Germinal center (tissue), 1 donor: Measurements from ENCODE around the gene ADK.
"Not testable (repeated sequence)": the region's sequence is repeated elsewhere in the genome, so short reads cannot be mapped to it uniquely, and the experiment has no call there.

Source experiments
- DNase-seq: peaks from one replicate; pipeline ENCODE4 v3.0.0; 2012; ENCODE audit warnings: mixed read lengths, low spot score

Gene ADK

DNA sequence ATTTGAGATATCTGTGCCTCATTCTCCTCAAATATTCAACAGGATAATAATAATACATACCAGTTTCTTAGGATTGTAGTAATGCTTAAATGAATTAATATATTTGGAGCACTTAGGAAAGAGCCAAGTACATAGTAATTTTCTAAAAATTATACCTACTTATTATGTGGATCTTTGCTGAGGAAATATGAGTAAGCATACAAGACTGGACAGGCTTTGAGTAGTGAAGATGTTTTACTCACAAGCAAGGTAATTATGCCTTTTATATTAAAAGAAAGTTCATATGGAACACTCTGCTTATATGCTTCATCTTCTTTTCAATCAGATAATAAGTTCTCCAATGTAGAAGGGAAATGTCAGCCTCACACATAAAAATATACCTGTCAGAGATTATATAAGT is 337.9 kb downstream of the ADK start:
- DNase-seq = no peak

DNA sequence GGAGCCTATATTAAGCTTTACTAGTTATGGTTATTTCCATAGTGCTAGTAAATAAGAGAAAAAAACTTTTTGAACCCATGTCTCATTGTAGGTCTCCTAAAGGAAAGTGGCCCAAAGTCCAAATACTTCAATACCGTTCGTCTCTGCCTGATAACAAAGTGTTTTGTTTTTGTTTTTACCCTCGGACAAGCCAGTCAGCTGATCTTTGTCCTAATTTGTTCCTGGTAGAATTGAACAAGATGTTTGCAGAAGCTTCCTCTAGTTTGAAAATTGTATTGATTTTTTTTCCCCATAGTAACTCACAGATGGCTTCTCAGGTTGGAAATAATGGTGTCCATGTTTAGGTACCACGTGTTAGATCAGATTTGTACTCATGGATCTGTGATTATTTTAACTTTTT is 339.5 kb downstream of the ADK start:
- no peak for DNase-seq

DNA sequence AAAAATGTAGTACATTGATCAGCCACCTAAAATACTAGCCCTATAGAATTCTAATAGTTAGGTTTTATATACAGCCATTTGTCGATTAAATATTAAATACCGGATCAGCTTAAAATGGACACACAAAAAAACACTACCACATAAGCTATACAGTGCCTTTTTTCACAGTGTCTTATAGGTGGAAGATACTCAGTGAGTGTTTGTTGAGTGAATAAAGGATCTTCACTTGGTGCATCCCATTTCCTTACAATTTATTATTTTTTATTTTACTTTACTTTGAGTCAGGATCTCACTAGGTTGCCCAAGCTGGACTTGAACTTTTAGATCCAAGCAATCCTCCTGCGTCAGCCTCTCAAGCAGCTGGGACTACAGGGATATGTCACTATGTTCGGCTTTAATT is 340.0 kb downstream of the ADK start:
- no peak for DNase-seq

DNA sequence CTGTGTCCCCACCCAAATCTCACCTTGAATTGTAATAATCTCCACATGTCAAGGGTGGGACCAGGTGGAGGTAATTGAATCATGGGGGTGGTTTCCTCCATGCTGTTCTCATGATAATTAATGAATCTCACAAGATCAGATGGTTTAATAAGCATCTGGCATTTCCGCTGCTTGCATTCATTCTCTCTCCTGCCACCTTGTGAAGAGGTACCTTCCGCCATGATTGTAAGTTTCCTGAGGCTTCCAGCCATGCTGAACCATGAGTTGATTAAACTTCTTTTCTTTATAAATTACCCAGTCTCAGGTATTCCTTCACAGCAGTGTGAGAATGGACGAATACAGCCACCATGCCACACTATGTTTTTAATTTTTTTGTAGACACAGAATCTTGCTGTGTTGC is 345.3 kb downstream of the ADK start:
- DNase-seq = not testable (repeated sequence)

DNA sequence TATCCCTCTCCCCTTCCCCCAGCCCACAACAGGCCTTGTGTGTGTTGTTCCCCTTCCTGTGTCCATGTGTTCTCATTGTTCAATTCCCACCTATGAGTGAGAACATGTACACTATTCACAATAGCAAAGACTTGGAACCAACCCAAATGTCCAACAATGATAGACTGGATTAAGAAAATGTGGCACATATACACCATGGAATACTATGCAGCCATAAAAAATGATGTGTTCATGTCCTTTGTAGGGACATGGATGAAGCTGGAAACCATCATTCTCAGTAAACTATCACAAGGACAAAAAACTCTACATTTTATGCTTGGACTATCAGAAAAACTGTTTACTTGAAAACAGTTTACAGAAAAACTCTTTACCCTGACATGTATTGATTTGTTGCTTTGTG is 347.6 kb downstream of the ADK start:
- not testable (repeated sequence) for DNase-seq

DNA sequence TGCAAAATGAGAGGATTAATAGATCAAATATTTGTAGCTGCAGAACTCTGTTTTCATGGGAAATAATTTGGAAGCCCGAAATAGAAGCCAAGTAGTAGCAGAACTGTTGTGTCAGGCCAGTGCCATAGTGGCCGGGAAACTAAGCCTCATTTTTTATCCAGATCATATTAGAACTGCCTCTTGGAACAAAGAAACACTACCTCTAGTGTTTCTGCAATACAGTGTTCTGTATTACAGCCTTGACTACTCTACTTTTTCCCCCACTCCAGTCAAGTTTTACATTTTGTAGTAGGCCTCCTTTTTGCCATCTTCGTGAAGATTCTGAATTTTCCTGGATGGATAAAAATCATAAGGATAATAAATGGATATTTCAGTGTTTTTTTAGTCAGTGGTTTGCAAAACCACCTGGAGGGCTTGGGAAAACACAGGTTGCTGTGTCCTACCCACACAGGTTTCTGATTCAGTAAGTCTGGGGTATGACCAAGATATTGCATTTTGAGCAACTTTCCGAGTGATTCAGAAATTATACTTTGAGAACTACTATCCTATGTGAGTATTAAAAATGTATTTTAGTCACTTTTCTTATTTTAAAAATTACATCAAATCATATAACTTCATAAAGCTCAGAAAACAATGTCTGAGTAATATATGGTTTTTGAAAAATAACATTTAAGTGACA is 349.1 kb downstream of the ADK start:
- DNase-seq = no peak

DNA sequence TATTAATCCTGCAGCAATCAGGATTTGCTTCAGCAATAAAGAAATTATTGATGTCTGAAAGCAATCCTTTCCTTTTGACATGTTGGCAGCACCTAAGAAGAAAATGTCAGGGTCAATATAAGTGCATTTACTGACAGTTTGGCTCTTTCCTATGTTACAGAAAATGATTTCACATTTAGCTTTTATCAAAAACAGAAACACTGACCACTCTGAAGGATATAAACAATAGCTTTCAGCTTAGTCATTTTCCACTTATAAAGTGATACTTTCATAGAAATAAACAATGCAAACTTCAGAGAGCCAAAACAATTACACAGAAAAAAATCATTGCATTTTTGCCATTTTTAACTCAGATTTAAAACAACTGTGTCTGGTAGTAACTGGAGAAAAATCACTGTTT is 349.8 kb downstream of the ADK start:
- no peak for DNase-seq

DNA sequence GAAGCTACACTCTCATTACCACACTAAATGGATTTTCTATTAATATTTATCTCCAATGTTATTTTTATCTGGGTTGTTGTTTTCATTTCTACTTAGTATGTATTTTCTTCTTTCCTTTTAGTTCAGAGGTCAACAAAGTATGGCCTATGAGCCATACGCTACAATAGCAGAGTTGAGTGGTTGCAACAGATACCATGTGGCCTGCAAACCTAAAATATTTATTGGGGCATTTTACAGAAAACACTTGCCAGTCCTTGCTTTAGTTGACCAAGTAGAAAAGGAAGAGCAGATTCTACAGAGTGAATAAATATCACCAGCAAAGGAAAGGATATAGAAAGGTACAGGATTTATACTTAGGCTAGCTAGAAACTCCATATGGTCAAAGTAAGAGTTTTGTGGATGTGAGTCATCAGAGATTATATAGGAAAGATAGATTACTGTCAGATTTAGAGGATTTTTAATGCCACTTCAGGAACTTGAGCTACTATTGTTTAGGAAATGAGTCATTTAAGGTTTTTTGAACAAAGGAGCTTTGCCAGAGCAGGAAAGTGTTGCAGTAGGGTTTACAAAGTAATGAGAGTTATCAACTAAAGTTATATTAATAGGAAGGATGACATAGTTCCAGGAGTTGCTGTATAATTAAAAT is 352.1 kb downstream of the ADK start:
- no peak for DNase-seq

DNA sequence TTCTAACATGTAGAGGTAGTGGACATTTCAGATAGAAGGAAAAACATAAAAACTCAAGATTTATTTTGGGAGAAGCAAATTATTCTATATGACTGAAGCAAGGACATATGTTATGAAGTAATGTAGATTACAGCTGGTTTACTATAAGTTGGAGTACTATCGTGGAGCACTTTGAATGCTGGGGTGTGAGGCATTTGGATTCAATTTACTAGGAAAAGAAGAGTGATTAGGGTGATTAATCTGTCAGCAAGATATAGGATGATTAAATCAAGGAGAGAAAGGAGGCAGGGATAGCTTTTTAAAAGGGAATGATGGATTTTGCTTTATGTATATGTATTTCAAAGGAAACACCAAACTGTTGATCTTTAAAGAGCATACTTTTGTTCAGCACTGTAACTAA is 356.9 kb downstream of the ADK start:
- DNase-seq = no peak

DNA sequence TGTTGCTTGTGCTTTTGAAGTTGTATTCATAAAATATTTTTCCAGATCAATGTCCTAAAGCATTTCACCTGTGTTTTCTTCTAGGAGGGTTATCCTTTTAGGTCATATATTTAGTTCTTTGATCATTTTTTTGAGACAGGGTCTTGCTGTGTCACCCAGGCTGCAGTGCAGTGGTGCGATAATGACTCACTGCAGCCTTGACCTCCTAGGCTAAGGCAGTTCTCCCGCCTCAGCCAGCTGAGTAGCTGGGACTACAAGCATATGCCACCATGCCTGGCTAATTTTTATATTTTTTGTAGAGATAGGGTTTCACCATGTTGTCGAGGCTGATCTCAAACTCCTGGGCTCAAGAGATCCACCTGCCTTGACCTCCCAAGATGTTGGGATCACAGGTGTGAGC is 359.6 kb downstream of the ADK start:
- no peak for DNase-seq

DNA sequence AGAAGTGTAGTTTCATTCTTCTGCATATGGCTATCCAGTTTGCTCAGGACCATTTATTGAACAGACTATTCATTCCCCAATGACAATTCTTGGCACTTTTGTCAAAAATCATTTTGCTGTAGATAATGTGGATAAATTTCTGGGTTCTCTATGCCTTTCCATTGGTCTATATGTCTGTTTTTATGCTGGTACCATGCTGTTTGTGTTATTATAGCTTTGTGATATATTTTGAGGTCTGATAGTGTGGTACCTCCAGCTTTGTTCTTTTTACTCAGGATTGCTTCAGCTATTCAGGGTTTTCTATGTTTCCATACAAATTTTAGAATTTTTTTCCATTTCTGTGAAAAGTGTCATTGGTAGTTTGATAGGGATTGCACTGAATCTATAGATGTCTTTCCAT is 360.0 kb downstream of the ADK start:
- DNase-seq = no peak

DNA sequence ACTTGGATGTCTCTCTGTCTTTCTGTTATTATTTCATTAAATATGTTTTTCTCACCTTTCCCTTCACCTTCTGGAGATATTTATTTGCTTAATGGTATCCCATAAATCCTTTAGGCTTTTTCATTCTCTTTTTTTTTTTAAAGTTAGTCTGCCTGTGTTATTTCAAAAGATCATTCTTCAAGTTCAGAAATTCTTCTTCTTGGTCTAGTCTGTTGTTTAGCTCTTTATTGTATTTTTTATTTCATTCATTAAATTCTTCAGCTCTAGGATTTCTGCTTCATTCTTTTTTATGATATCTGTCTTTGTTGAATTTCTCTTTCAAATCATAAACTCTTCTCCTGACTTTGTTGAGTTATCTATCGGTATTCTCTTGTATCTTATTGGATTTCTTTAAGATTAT is 363.3 kb downstream of the ADK start:
- no peak for DNase-seq

DNA sequence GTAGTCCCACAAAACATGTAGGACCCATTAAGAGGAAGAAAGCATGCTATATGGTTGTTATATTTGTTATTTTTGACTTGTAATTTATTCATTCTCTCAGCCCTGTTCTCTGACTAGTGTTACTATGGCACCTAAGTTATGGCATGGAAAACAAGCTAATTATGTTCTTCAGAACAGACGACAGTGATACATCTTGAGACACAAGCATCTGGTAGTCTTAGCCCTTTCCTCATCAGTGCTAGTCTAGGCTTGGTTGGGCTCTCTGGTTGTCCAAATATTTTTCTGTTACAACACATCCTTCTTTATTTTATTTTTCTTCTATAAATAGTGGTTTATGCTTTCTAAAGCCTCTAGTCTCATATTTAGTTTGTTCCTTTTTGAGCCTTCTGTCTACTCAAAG is 367.0 kb downstream of the ADK start:
- DNase-seq = no peak

DNA sequence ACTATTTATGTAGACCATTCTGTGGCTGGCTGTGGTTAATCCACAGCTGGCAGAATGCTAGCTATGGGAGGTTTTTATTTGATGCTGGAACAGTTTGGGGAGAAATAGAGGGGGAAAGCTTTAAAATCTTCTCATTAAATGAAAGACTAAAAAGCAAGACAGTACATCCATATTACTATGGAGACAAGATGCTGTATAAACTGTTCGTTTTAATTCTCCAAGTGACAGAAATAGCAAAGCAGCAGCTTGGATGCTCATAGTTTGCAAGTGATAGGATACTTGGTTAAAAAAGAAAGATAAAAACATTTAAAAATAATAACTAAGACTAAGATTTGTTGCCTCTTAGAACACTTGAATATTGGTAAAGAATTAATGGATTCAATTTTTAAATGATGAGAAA is 370.5 kb downstream of the ADK start:
- DNase-seq = no peak

DNA sequence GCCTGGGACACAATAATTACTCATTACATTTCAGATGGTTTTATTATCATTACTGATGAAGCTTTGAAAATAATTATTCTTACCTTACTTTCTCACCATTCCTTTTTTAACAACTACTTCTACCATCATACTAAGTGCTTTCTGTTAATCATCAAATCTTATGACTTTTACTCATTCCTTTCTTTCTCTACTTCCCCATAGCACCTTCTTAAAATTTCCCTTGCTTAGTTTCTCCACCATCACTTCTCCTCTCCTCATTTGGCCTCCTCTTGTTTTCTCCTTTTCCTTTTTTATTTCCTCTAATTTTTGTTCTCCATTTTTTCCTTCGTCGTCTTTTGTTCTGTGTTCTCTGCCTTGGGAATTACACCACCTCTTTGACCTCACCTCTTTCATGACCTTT is 372.2 kb downstream of the ADK start:
- no peak for DNase-seq

DNA sequence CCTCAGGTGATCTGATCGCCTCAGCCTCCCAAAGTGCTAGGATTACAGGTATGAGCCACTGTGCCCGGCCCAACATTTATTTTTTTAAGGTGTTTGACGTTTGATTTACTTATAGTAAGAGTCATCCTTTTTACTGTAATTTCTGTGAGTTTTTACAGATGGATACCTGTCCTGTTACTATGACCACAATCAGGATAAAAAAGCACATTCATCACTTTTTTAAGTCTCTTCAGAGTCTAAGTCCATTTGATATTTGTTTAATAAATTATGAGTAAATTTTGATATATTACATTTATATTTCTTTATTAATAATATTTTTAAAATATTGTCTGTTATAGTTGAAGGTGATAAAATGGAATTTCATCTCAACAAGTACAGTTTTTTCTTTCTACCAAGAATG is 374.9 kb downstream of the ADK start:
- DNase-seq = no peak

DNA sequence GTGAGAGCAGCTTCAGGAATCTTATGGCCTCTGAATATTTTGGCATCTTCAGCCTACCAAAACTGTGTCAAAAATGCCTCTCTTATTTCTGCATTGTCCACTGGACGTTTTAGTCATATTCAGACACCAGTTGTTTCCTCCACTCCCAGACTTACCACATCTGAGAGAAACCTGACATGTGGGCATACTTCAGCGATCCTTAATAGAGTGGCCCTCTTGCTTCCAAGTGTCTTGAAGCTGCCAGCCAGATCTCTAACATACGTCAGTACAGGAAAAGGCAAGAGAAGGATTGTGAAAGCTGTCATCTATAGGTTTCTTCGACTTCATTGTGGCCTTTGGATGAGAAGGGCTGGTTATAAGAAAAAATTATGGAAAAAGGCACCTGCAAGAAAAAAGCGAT is 376.6 kb downstream of the ADK start:
- DNase-seq = not testable (repeated sequence)

DNA sequence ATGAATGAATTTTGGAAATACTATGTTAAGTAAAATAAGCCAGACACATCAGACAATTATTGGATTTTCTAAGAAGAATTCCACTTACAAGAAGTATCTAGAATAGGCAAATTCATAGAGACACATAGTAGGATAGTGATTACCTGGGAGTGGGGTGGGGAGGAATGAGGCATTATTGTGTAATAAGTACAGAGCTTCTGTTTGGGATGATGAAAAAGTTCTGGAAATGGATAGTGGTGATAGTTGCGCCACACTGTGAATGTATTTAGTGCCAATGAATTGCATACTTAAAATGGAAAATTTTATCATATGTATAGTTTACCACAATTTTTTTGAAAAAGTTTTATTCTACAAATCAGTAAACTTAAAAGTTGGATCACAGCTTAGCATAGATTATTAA is 378.2 kb downstream of the ADK start:
- no peak for DNase-seq

DNA sequence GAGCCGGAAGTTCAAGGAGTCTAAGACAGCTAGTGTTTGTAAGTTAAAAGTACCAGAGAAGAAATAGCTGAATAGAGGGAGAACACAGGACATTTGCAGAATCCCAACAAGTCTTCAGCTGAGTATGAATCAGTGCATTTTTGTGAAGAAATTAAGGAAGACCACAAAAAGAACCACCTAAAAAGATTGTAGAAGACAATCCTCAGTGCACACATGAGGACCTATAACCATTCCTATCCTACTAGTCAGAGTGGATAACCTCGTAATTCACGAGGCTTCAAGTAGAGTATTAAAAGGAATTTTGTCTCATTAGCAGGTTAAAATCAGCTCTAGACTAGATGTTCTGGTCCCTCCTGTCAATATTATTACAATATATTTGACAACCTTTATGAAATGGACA is 380.0 kb downstream of the ADK start:
- no peak for DNase-seq

DNA sequence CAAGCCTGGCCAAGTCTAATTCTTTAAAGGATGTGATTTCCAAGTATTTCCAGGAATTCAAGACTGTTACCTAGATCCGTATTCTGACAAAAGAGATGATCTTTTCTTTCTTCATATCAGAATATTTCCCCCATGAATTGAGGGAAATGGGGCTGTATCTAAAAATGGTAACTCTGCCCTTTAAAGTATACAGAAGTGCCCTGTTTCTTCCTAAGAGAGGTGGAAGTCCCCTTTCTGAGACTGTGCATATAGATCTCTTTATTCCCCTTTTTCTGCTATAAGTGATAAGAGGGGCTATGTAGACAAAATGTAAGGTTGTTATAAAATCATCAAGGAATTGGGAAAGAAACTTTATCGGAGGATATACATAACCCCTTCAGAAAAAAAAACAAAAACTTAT is 388.3 kb downstream of the ADK start:
- DNase-seq = no peak

DNA sequence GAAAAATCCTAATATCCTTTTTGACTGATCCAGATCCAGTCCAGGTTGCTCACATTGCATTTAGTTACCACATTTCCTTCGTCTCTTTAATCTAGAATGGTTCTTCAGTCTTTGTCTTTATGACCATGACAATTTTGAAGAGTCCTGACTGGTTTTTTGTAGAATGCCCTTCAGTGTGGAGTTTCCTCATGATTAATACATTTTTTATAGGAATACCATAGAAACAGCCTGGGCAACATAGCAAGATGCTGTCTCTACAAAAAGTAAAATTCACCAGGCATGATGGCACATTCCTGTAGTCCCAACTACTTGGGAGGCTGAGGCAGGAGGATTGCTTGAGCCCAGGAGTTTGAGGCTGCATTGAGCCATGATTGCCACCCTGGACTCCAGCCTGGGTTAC is 390.4 kb downstream of the ADK start:
- DNase-seq = no peak

DNA sequence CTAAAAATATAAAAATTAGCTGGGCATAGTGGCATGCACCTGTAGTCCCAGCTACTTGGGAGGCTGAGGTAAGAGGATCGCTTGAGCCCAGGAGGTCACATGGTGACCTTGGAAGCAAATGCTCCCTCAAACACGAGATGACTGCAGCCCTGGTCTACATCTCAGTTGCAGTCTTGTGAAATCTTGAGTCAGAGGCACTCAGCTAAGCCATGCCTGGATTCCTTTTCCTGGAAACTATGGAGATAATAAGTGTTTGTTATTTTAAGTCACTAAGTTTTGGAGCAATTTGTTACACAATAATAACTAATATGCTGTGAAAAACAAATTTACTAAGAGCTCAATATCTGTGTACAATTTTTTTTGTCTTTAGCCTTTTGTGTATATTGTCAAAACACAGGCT is 391.1 kb downstream of the ADK start:
- DNase-seq = no peak

DNA sequence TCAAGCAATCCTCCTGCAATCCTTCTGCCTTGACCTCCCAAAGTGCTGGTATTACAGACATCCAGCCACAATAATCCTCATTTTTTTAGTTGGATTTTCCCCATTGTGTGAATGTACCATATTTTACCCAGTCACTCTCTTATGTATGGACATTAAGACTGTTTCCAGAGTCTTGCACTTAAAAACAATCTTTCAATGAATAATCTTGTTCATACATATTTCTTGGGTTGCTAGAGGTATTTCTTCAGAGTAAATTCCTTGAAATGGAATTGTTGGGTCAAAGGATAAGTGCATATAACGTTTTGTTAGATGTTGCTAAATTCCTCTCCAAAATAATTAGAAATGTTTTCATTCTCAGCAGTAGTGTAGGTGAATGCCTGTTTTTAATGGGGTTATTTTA is 392.3 kb downstream of the ADK start:
- no peak for DNase-seq

DNA sequence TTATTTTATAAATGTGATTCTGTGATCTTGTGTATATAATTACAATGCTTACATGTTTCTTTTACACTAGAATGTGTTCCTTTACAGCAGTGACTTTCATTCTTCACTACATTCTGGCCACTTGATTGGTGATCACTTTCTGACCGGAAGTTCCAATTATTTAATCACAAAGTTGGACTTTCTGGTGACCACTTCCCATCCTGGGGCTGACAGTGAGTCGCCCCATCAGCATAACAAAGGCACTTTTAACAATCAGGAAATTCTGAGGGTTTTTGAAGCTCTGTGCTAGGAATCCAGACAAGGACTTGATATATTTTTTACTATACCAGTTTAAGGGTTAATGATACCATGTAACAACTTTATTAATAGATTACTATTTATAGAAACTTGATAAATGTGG is 393.1 kb downstream of the ADK start:
- DNase-seq = no peak
